Adrenal gland (tissue), 5 donors: ENCODE measurements around the gene JAML.

Experiments used
- CTCF ChIP-seq, 6 experiments: fragments of 450-650 bp in 4 of 6; fragments of 200-600 bp in 2 of 6; sonication (generic) in 1 of 6; IDR thresholded peaks; 1 replicate in 5 of 6; 2 replicates in 1 of 6; pipeline versions ENCODE4 v1.5.1 to v1.8.0; 2016 to 2021; ENCODE audit warnings: antibody characterized with exemption in 6 of 6, mild to moderate bottlenecking in 2 of 6, moderate library complexity in 1 of 6
- POLR2A ChIP-seq, 2 donors: fragments of 450-650 bp; IDR thresholded peaks; one replicate each; pipeline ENCODE4 v1.6.1; 2017; ENCODE audit warnings: antibody characterized with exemption in 2 of 2, mild to moderate bottlenecking in 2 of 2, moderate library complexity in 1 of 2
- donor health status: DM: no; HTN: no; CAD: no.

DNA sequence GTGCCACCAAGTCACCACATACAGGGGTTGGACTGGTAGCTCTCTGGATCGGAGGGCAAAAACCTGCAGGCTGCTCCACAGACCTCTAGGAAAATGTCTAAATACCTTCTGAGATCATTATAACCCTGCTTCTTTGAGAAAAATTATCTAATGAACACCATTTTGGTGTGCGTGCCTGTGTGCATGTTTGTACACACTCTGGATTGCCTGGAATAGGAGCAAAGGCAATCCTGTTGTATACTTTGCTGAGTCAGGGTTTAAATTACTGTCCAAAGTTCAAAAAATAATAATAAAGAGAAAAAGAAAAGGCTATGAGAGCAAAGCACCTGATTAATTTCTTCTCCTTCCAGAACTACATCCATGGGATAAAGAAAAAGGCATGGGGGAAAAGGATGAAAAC is 11.0 kb downstream of the JAML start:
- TF ChIP-seq CTCF (IDR thresholded peaks at IDR 0.05) (no peak), POLR2A (IDR thresholded peaks at IDR 0.05) (no peak)
